GM12873 (cell line): Measurements from ENCODE around the gene PCDHB12.
A peak's percentile ranks its signal among the peaks of the same experiment; 100 is the strongest.

Source experiments
- CTCF ChIP-seq: IDR thresholded peaks from 2 replicates; pipeline ENCODE4 v1.5.1; 2012; ENCODE audit warnings: low read depth, mild to moderate bottlenecking, moderate library complexity, low read length, control low read depth; ENCODE audit not compliant: insufficient read depth; ENCODE audit errors: missing control alignments

PCDHB12 gene

GRCh38 chr5:141186897-141187512 lies 21.5 kb upstream of the PCDHB12 start, which contains the start of gene PCDHB9:
PCDHB9 (plus strand) TSS chr5:141187161; CDS start chr5:141187319, 158 bp downstream.
- peak; percentile 53 for TF ChIP-seq CTCF

DNA sequence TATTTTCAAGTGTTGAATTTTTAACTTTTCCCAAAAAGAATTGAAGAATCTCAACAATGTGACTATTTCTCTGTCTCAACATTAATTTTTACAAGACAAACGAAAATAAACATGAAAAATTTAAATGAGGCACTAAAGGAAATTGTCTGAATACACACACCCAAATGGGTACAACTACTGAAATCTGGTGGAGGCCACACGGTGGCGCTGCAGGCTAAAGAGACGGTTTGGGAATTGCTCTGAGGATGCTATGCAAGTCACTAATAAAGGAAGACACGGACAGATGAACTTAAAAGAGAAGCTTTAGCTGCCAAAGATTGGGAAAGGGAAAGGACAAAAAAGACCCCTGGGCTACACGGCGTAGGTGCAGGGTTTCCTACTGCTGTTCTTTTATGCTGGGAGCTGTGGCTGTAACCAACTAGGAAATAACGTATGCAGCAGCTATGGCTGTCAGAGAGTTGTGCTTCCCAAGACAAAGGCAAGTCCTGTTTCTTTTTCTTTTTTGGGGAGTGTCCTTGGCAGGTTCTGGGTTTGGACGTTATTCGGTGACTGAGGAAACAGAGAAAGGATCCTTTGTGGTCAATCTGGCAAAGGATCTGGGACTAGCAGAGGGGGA lies 16.3 kb upstream of the PCDHB12 start, which contains the start of gene PCDHB10:
PCDHB10 (plus strand) TSS at position 244 of the 616 bp plus-strand sequence; CDS start at position 444, 200 bp downstream.
- TF ChIP-seq CTCF: peak; percentile 49

DNA sequence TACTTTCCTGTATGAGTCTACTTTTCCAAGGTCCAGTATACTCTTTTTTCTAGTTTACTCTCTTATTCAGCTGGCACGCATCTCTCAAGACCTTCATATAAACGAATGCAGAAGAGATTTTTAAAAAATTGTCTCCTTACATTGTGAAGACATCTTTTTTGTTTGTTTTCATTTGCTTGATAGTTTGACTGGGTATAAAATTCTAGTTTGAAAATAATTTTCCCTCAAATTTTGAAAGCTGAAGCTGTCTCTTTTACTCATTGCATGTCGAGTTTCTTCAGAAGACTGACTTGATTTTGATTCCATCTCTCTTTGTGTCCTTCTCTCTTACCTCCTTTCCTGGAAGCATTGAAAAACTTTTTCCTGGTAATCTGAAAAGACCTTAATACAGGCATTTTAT lies 12.2 kb upstream of the PCDHB12 start:
- no peak for TF ChIP-seq CTCF

DNA sequence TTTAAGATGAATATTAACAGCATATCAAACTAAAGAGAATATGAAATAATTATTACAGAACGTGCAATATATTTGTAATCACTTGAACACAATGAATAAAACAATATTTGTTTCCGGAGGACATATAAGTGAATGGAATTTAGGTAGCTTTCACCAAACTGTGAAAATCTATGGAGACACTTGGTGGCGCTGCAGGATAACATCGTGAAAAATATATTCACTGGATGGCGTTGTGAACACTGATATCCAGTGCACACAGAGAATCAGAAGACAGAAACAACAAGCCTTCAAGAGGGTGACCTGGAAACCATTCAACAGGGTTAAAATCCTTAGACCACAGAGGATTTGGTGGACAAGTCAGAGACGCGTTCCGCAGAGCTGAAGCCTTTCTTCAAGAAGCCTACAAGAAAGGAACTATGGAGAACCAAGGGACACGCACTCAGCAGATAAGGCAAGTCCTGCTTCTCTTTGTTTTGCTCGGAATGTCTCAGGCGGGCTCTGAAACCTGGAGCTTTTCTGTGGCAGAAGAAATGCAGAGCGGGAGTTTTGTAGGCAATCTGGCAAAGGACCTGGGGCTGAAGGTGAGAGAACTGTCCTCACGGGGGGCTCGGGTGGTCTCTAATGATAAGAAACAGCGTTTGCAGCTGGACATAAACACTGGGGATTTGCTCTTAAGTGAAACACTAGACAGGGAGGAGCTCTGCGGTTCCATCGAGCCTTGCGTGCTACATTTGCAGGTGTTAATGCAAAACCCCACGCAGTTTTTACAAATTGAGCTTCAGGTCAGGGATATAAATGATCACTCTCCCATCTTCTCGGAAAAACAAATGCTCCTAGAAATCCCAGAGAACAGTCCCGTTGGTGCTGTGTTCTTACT lies 8.9 kb upstream of the PCDHB12 start, which contains the start of gene PCDHB11:
PCDHB11 (plus strand) TSS at position 269 of the 877 bp plus-strand sequence; CDS start at position 417, 148 bp downstream.
- no peak for TF ChIP-seq CTCF

DNA sequence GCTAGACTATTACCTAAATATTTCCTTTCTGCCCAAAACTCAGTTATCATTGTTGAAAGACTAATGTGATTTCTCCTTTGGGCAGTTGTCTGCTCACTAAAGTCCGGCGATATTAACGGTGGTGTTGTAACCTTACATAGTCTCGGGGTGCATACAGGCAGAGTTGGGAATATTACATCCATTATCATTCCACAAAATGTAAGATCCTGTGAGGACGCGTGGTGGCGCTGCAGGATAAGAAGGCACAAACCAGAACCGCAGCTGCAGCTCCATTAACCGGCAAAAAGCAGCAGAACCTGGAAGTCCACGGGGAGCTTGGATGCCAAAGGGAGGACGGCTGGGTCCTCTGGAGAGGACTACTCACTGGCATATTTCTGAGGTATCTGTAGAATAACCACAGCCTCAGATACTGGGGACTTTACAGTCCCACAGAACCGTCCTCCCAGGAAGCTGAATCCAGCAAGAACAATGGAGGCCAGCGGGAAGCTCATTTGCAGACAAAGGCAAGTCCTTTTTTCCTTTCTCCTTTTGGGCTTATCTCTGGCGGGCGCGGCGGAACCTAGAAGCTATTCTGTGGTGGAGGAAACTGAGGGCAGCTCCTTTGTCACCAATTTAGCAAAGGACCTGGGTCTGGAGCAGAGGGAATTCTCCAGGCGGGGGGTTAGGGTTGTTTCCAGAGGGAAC lies 5.3 kb downstream of the PCDHB12 start, which contains the start of gene PCDHB13:
PCDHB13 (plus strand) TSS at position 264 of the 684 bp plus-strand sequence; CDS start at position 469, 205 bp downstream.
- peak; percentile 22 for TF ChIP-seq CTCF

DNA sequence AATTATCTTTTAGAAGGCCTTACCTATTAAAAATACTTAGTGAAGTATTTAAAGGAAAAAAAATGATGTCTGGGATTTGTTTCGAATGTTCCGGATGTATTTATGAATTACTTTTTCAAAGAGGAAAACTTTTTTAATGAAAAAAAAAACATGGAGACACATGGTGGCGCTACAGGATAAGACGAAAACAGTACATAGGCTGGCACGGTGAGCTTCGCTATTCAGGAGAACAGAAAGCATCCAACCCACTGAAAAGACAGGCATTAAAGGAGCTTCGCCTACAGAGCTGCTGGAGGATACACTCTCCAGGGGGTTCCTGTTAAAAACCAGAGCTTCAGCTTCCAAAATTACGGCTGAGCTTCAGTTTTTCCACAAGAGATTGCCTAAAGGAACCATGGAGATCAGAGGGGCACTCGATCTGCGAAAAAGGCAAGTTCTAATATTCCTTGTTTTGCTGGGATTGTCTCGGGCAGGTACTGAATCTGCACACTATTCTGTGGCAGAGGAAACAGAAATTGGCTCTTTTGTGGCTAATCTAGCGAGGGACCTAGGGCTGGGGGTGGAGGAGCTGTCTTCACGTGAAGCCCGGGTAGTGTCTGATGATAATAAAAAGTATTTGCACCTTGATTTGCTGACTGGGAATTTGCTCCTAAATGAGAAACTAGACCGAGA lies 14.7 kb downstream of the PCDHB12 start, which contains the start of gene PCDHB14:
PCDHB14 (plus strand) TSS at position 232 of the 672 bp plus-strand sequence; CDS start at position 395, 163 bp downstream.
- TF ChIP-seq CTCF: no peak
